HL-60 (cell line): ENCODE data around the gene UBR4.

Experiments
- DNase-seq, 2 experiments: peaks; one replicate each; pipeline ENCODE4 v3.0.0-alpha.2; 2010 to 2020; ENCODE audit warnings: low read depth in 1 of 2, low spot score in 1 of 2
- H3K27ac ChIP-seq: fragments of 250-450 bp; sonication (Bioruptor Pico); replicated peaks from 2 replicates; pipeline ENCODE4 v1.5.1; 2020; ENCODE audit warnings: mild to moderate bottlenecking, moderate library complexity
- H3K27me3 ChIP-seq: fragments of 250-450 bp; sonication (Bioruptor Pico); 2 replicates; pipeline ENCODE4 v1.5.1; 2021; ENCODE audit warnings: mild to moderate bottlenecking, moderate library complexity; ENCODE audit not compliant: insufficient read depth, poor library complexity, severe bottlenecking
- H3K4me3 ChIP-seq: replicated peaks from 2 replicates; pipeline ENCODE4 v1.5.1; 2011; ENCODE audit warnings: mild to moderate bottlenecking, control low read depth, low read length; ENCODE audit not compliant: insufficient read depth
- GABPA ChIP-seq: IDR thresholded peaks from 2 replicates; pipeline ENCODE4 v1.6.1; 2012; ENCODE audit warnings: low read depth
- POLR2AphosphoS5 ChIP-seq: IDR thresholded peaks from 2 replicates; pipeline ENCODE4 v1.6.1; 2012; ENCODE audit warnings: low read depth
- SPI1 ChIP-seq: IDR thresholded peaks from 2 replicates; pipeline ENCODE4 v1.6.1; 2012; ENCODE audit warnings: low read depth, mild to moderate bottlenecking, borderline replicate concordance
- TF ChIP-seq, protein P1 (sequence below): IDR thresholded peaks from 2 replicates; pipeline ENCODE4 v1.6.1; 2012; ENCODE audit warnings: low read depth; ENCODE audit not compliant: insufficient replicate concordance
- TF ChIP-seq, protein P2 (sequence below): IDR thresholded peaks from one replicate; pipeline ENCODE4 v1.5.1; 2011; ENCODE audit warnings: low read length, control low read depth, inconsistent platforms; ENCODE audit not compliant: insufficient read depth

Gene UBR4

GRCh38 chr1:19059773-19060172, 150.3 kb downstream of the UBR4 start:
- TF ChIP-seq SPI1, result no peak
- TF ChIP-seq, protein P1, sequence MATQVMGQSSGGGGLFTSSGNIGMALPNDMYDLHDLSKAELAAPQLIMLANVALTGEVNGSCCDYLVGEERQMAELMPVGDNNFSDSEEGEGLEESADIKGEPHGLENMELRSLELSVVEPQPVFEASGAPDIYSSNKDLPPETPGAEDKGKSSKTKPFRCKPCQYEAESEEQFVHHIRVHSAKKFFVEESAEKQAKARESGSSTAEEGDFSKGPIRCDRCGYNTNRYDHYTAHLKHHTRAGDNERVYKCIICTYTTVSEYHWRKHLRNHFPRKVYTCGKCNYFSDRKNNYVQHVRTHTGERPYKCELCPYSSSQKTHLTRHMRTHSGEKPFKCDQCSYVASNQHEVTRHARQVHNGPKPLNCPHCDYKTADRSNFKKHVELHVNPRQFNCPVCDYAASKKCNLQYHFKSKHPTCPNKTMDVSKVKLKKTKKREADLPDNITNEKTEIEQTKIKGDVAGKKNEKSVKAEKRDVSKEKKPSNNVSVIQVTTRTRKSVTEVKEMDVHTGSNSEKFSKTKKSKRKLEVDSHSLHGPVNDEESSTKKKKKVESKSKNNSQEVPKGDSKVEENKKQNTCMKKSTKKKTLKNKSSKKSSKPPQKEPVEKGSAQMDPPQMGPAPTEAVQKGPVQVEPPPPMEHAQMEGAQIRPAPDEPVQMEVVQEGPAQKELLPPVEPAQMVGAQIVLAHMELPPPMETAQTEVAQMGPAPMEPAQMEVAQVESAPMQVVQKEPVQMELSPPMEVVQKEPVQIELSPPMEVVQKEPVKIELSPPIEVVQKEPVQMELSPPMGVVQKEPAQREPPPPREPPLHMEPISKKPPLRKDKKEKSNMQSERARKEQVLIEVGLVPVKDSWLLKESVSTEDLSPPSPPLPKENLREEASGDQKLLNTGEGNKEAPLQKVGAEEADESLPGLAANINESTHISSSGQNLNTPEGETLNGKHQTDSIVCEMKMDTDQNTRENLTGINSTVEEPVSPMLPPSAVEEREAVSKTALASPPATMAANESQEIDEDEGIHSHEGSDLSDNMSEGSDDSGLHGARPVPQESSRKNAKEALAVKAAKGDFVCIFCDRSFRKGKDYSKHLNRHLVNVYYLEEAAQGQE, result no peak
- no peak for TF ChIP-seq GABPA
- TF ChIP-seq, protein P2, sequence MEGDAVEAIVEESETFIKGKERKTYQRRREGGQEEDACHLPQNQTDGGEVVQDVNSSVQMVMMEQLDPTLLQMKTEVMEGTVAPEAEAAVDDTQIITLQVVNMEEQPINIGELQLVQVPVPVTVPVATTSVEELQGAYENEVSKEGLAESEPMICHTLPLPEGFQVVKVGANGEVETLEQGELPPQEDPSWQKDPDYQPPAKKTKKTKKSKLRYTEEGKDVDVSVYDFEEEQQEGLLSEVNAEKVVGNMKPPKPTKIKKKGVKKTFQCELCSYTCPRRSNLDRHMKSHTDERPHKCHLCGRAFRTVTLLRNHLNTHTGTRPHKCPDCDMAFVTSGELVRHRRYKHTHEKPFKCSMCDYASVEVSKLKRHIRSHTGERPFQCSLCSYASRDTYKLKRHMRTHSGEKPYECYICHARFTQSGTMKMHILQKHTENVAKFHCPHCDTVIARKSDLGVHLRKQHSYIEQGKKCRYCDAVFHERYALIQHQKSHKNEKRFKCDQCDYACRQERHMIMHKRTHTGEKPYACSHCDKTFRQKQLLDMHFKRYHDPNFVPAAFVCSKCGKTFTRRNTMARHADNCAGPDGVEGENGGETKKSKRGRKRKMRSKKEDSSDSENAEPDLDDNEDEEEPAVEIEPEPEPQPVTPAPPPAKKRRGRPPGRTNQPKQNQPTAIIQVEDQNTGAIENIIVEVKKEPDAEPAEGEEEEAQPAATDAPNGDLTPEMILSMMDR, result no peak
- no peak for TF ChIP-seq POLR2AphosphoS5

DNA sequence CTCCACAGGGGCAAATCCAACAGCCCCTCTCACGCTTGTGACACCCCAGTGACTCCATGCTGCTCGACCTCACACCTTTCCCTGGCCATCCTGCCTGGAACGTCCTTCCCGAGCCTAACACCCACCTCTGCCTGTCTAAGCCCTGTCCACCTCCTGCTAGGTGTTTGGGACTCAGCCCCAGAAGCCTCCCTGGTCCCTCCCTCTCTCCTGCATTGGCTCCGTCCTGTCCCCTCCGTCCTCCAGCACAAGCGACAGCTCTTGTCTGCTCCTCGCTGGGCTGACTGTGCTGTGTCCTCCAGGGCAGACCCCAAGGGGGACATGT, 151.6 kb downstream of the UBR4 start:
- peaks cover 28% of the 10 kb centered on the region for H3K27me3 ChIP-seq
- TF ChIP-seq, protein P1, result no peak
- no peak for TF ChIP-seq POLR2AphosphoS5
- no peak overlapping the region for H3K4me3 ChIP-seq
- no peak overlapping the region for H3K27ac ChIP-seq
- DNase-seq, result no peak

More at GRCh38 chr1:19059773-19060172, 150.3 kb downstream of the UBR4 start:
- no peak for DNase-seq
- H3K27me3 ChIP-seq, result peaks cover 23% of the 10 kb centered on the region
- no peak overlapping the region for H3K4me3 ChIP-seq
- H3K27ac ChIP-seq, result no peak overlapping the region

GRCh38 chr1:19057784-19058475, 152.1 kb downstream of the UBR4 start:
- TF ChIP-seq, protein P1, result no peak
- TF ChIP-seq, protein P2, result no peak
- no peak for TF ChIP-seq POLR2AphosphoS5
- no peak for TF ChIP-seq SPI1
- TF ChIP-seq GABPA, result no peak
- Histone ChIP-seq H3K4me3 (no peak overlapping the region), H3K27me3 (peaks cover 28% of the 10 kb centered on the region), H3K27ac (no peak overlapping the region)
- DNase-seq, result no peak
